Stomach (tissue), 4 donors: ENCODE measurements around the gene TRIP13.

Experiments used
- CTCF ChIP-seq, 7 experiments: fragments of 450-650 bp in 4 of 7; fragments of 200-600 bp in 3 of 7; sonication (generic) in 3 of 7; IDR thresholded peaks; one replicate each; pipeline ENCODE4 v1.5.1; 2016 to 2019; ENCODE audit warnings: antibody characterized with exemption in 7 of 7, control low read depth in 2 of 7, mild to moderate bottlenecking in 1 of 7
- EP300 ChIP-seq: sonication (generic); formaldehyde crosslinking; IDR thresholded peaks from one replicate; pipeline ENCODE4 v1.6.1; 2017; ENCODE audit warnings: antibody characterized with exemption
- POLR2A ChIP-seq, 4 donors: fragments of 450-650 bp; IDR thresholded peaks; one replicate each; pipeline ENCODE4 v1.6.1; 2016; ENCODE audit warnings: antibody characterized with exemption in 4 of 4, control low read depth in 2 of 4, mild to moderate bottlenecking in 1 of 4, moderate library complexity in 1 of 4
- POLR2AphosphoS5 ChIP-seq, 3 donors: sonication (generic); formaldehyde crosslinking; IDR thresholded peaks; one replicate each; pipeline ENCODE4 v1.6.1; 2016; ENCODE audit warnings: antibody characterized with exemption in 3 of 3

GRCh38 chr5:961711-962240 lies 69.1 kb downstream of the TRIP13 start:
- no peak for TF ChIP-seq POLR2AphosphoS5 (IDR thresholded peaks at IDR 0.05)
- no peak for TF ChIP-seq CTCF (IDR thresholded peaks at IDR 0.05)
- no peak for TF ChIP-seq POLR2A (IDR thresholded peaks at IDR 0.05)
- no peak for TF ChIP-seq EP300
